NB4 (cell line): Measurements from ENCODE around the gene LRRC34.

ENCODE experiments used
- DNase-seq: peaks from one replicate; pipeline ENCODE4 v3.0.0; 2010; ENCODE audit warnings: low read depth
- H3K4me3 ChIP-seq: one replicate; pipeline ENCODE4 v1.5.1; 2011; ENCODE audit warnings: mild to moderate bottlenecking, low read depth, low read length, moderate library complexity
- CTCF ChIP-seq: IDR thresholded peaks from one replicate; pipeline ENCODE4 v1.5.1; 2012; ENCODE audit warnings: low read depth, low read length
- MYC ChIP-seq: IDR thresholded peaks from 2 replicates; pipeline ENCODE4 v1.6.1; 2011; ENCODE audit warnings: low read depth, low read length
- POLR2A ChIP-seq: IDR thresholded peaks from 2 replicates; pipeline ENCODE4 v1.6.1; 2011; ENCODE audit warnings: mild to moderate bottlenecking; ENCODE audit not compliant: insufficient read length; ENCODE audit errors: extremely low read depth
- TF ChIP-seq, protein P1 (sequence below): IDR thresholded peaks from 2 replicates; pipeline ENCODE4 v1.6.1; 2011; ENCODE audit warnings: low read depth, low read length

The LRRC34 gene

DNA sequence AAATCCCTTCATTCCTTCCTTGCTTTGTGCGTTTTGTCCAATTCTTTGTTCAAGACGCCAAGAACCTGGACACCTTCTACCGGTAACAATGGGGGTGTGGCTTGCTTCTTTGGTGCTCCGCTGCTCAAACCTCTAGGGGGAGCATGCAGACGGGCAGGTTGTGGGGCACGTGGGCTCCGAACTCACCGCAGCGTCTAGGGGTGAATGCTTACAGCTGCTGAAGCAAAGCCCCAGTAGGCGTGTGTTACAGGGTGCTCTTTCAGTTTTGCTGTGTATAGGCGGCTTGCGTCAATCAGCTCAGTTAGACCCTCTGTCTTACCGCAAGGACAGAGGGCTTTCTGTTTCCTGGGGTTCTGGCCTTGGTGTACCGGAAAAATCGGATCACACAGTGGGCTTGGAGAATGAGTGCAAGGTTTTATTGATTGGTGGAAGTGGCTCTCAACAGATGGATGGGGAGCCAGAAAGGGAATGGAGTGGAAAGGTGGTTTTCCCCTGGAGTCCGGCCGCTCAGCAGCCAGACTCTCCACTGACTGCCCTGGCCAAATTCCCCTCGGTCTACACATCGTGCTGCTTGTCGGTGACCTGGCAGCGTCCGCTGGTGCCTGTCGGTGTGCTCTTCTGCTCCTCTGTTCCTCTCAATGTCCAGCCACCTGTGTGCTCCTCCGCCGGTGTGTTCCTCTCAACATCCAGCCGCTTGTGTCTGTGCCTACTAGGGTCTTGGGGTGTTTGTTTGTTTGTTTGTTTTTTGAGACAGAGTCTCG lies 1.2 kb upstream of the LRRC34 start:
- H3K4me3 ChIP-seq: peak overlapping the region; percentile 47
- peak; percentile 78 for DNase-seq

GRCh38 chr3:169813278-169813677 lies 574 bp upstream of the LRRC34 start:
- no peak for TF ChIP-seq CTCF
- no peak for TF ChIP-seq POLR2A
- TF ChIP-seq MYC: no peak
- TF ChIP-seq, protein P1, sequence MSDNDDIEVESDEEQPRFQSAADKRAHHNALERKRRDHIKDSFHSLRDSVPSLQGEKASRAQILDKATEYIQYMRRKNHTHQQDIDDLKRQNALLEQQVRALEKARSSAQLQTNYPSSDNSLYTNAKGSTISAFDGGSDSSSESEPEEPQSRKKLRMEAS: no peak
- peak overlapping the region; percentile 47 for H3K4me3 ChIP-seq
- peak; percentile 15 for DNase-seq

More for the DNA sequence above, 1.2 kb upstream of the LRRC34 start:
- TF ChIP-seq MYC (peak; percentile 32; the same call in 1 of the 2 replicates), CTCF (peak; percentile 24), POLR2A (no peak)
- TF ChIP-seq, protein P1: peak; percentile 64; the same call in 1 of the 2 replicates

GRCh38 chr3:169811631-169812331 lies 923 bp downstream of the LRRC34 start:
- TF ChIP-seq CTCF: no peak
- TF ChIP-seq, protein P1: no peak
- TF ChIP-seq POLR2A: no peak
- TF ChIP-seq MYC: no peak
- peak; percentile 75 for DNase-seq

DNA sequence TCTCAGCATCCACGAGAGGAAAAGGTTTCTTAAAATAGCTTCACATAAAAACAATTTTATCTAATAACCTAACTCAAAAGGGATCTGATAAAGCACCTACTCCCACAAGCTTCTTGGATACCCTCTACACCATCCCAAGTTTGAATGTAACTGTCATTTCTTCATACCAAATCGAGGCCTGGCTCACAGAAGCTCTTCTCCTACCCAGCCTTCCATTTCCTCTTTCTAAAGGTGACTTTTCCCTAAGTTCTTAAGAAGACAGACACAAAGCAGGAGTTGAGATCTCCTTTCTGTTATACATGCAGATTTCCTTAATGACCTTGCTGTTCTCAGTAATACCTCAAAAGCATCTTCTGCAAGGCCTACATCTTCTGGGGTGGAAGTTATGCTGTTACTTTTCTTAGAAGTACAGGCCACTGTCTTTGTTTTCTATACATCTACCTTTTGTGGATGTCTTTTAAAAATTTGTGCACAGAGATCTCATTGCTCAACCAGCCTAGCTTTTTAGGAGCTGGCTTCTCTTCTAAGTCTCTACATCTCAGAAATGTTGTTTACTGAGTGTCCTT lies 3.4 kb downstream of the LRRC34 start:
- TF ChIP-seq CTCF (no peak), POLR2A (no peak)
- H3K4me3 ChIP-seq: no peak overlapping the region
- peak; percentile 31 for DNase-seq

More at GRCh38 chr3:169811631-169812331, 923 bp downstream of the LRRC34 start:
- H3K4me3 ChIP-seq: peak overlapping the region; percentile 47

GRCh38 chr3:169804681-169805080 lies 8.0 kb downstream of the LRRC34 start:
- no peak overlapping the region for H3K4me3 ChIP-seq
- no peak for DNase-seq
- TF ChIP-seq, protein P1: no peak
- TF ChIP-seq CTCF (no peak), MYC (no peak), POLR2A (no peak)
